PC-9 (cell line): ENCODE results near the gene OBSCN.

ENCODE experiments used
- EZH2 ChIP-seq: fragments of 200-600 bp; sonication (generic); IDR thresholded peaks from 2 replicates; pipeline ENCODE4 v1.8.0; 2017; ENCODE audit warnings: antibody characterized with exemption, low read depth
- TF ChIP-seq, protein P1 (sequence below): fragments of 200-600 bp; sonication (generic); conservative IDR thresholded peaks from 2 replicates; pipeline ENCODE4 v1.6.1; 2017; ENCODE audit warnings: mixed run types, antibody characterized with exemption, mild to moderate bottlenecking, moderate library complexity

DNA sequence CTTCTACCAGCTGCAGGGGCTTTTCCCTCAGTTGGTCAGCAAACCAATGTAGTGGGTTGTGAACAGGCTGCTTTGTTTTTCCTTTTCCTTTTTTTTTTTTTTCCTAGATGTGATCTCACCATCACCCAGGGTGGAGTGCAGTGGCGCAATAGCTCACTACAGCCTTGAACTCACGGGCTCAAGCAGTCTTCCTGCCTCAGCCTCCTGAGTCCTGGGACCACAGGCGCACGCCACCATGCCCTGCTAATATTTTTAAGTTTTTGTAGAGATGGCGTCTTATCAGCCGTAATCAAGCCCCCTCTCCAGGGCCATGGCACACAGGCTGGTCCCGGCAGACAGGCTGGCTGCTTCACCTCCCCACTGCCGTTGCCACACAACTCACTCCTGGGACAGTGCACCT lies 202.2 kb downstream of the OBSCN start:
- TF ChIP-seq, protein P1, sequence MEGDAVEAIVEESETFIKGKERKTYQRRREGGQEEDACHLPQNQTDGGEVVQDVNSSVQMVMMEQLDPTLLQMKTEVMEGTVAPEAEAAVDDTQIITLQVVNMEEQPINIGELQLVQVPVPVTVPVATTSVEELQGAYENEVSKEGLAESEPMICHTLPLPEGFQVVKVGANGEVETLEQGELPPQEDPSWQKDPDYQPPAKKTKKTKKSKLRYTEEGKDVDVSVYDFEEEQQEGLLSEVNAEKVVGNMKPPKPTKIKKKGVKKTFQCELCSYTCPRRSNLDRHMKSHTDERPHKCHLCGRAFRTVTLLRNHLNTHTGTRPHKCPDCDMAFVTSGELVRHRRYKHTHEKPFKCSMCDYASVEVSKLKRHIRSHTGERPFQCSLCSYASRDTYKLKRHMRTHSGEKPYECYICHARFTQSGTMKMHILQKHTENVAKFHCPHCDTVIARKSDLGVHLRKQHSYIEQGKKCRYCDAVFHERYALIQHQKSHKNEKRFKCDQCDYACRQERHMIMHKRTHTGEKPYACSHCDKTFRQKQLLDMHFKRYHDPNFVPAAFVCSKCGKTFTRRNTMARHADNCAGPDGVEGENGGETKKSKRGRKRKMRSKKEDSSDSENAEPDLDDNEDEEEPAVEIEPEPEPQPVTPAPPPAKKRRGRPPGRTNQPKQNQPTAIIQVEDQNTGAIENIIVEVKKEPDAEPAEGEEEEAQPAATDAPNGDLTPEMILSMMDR, result no peak
- TF ChIP-seq EZH2, result no peak
